ENCODE results near the gene HBA1.
"Not testable (repeated sequence)": the region's sequence is repeated elsewhere in the genome, so short reads cannot be mapped to it uniquely, and the experiment has no call there.

The HBA1 gene

GRCh38 chr16:211631-212180 is 35.2 kb downstream of the HBA1 start:
- DNase-seq (ENCODE audit: low spot score): not testable (repeated sequence)

- no peak for DNase-seq (ENCODE audit: low spot score)
Observed at GRCh38 chr16:212999-213398, 36.5 kb downstream of the HBA1 start.

GRCh38 chr16:220021-220420 is 43.5 kb downstream of the HBA1 start:
- no peak for DNase-seq (ENCODE audit: low spot score)

All from kidney capillary endothelial cell (primary cell).